OCI-LY7 (cell line): ENCODE results near the gene MIPEP. TPM values are rescaled to one million over a fixed set of nuclear protein-coding genes. Genes with fewer than 3 reads are reported as not detected.
A peak's percentile ranks its signal among the peaks of the same experiment; 100 is the strongest.

Experiments used
- BruUV-seq: library from RNA; stranded (reverse); fragments of 400-500 nt; replicated peaks from 2 replicates; lab custom pipeline; 2021; lab: Mats Ljungman, UMichigan
- CTCF ChIA-PET: fragments of 300-600 bp; sonication (Branson Sonifier 250); formaldehyde crosslinking; loops from one replicate; lab custom pipeline; 2022; ENCODE audit warnings: antibody characterized with exemption; ENCODE audit not compliant: unreplicated experiment; lab: Charles Lee
- POLR2A ChIA-PET: fragments of 300-600 bp; sonication (Branson Sonifier 250); formaldehyde crosslinking; loops from one replicate; lab custom pipeline; 2022; ENCODE audit warnings: antibody characterized with exemption; lab: Charles Lee
- DNase-seq: peaks from one replicate; pipeline ENCODE4 v3.0.0-alpha.2; 2015; ENCODE audit warnings: low spot score
- H2AFZ ChIP-seq: fragments of 200-600 bp; sonication (generic), shearing (Covaris generic); 2 replicates; pipeline ENCODE4 v1.6.1; 2014; ENCODE audit warnings: mild to moderate bottlenecking, antibody characterized with exemption, low read length, moderate library complexity
- H3K27ac ChIP-seq: fragments of 200-600 bp; sonication (generic); 2 replicates; pipeline ENCODE4 v1.5.1; 2014; ENCODE audit warnings: mixed run types, low read depth, mild to moderate bottlenecking, moderate library complexity, low read length, inconsistent platforms; ENCODE audit not compliant: poor library complexity, severe bottlenecking
- H3K36me3 ChIP-seq: fragments of 200-600 bp; sonication (generic); 2 replicates; pipeline ENCODE4 v1.6.1; 2014; ENCODE audit warnings: mild to moderate bottlenecking, antibody characterized with exemption, low read length, moderate library complexity, mixed read lengths; ENCODE audit not compliant: insufficient read depth
- H3K4me1 ChIP-seq: fragments of 200-600 bp; sonication (generic); 2 replicates; pipeline ENCODE4 v1.5.1; 2014; ENCODE audit warnings: mild to moderate bottlenecking, low read length; ENCODE audit not compliant: insufficient read depth, poor library complexity, severe bottlenecking
- H3K4me2 ChIP-seq: fragments of 200-600 bp; sonication (generic); 2 replicates; pipeline ENCODE4 v1.6.1; 2014; ENCODE audit warnings: mild to moderate bottlenecking, low read length
- H3K4me3 ChIP-seq: fragments of 200-600 bp; sonication (generic); 2 replicates; pipeline ENCODE4 v1.5.1; 2014; ENCODE audit warnings: mild to moderate bottlenecking, low read depth, low read length; ENCODE audit not compliant: poor library complexity, severe bottlenecking
- H3K79me2 ChIP-seq: fragments of 200-600 bp; sonication (generic); 2 replicates; pipeline ENCODE4 v1.6.1; 2016; ENCODE audit warnings: low read depth, mild to moderate bottlenecking, low read length, moderate library complexity, mixed read lengths; ENCODE audit not compliant: insufficient read depth
- H3K9me2 ChIP-seq: fragments of 200-600 bp; sonication (generic); 2 replicates; pipeline ENCODE4 v1.6.1; 2016; ENCODE audit warnings: mild to moderate bottlenecking, low read length, mixed read lengths; ENCODE audit not compliant: insufficient read depth
- H3K9me3 ChIP-seq: fragments of 200-600 bp; sonication (generic); 2 replicates; pipeline ENCODE4 v1.6.1; 2014; ENCODE audit warnings: mild to moderate bottlenecking, mixed run types, low read length, mixed read lengths
- H4K20me1 ChIP-seq: fragments of 200-600 bp; sonication (generic); 2 replicates; pipeline ENCODE4 v1.6.1; 2014; ENCODE audit warnings: mild to moderate bottlenecking, antibody characterized with exemption, low read length, moderate library complexity, mixed read lengths; ENCODE audit not compliant: insufficient read depth
- EZH2phosphoT487 ChIP-seq: fragments of 200-600 bp; sonication (generic); IDR thresholded peaks from 2 replicates; pipeline ENCODE4 v1.6.1; 2018; ENCODE audit warnings: low read depth, borderline replicate concordance, mild to moderate bottlenecking, mixed run types, antibody characterized with exemption, low read length, moderate library complexity, mixed read lengths
- intact Hi-C: fragments of 100-400 bp; cut with micrococcal nuclease; formaldehyde crosslinking; loops from one replicate; pipeline ENCODE4 v1.10.0; 2022; ENCODE audit not compliant: unreplicated experiment
- total RNA-seq, 2 experiments: library from RNA; depleted of rRNA in 1 of 2; stranded (reverse); fragments of >200 nt in 1 of 2; shearing (Covaris generic) in 1 of 2; gene quantifications; 2 replicates each; pipeline ENCODE4 v1.2.3, GENCODE V29; 2014 to 2022
- TF ChIP-seq, protein P1 (sequence below): fragments of 200-600 bp; sonication (generic); conservative IDR thresholded peaks from 2 replicates; pipeline ENCODE4 v1.5.1; 2014; ENCODE audit warnings: mild to moderate bottlenecking, antibody characterized with exemption, low read length, moderate library complexity, mixed read lengths

Gene MIPEP
- total RNA-seq, 2 experiments from 2014 or later, result 13.5 to 15.7 TPM

DNA sequence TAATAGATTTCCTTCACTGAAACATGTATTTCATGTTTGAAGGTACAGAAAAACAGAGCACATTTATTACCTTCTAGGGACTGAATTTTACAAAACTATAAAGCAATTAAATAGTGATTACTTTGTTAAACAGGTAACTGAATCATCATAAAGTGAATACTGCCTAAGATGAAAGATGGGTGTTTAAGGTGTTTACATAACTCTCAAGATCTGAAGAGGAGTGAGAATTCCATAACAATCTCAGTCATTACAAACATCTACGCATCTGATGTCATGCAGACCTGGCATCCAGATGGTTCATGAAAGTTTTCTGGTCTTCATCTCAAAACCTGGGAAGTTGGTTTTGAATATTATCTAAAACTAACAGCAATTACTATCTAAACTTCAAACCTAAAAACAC, 80.4 kb downstream of the MIPEP start:
- ChIA-PET POLR2A (interaction anchor here (0.7 to 1.0 kb wide), 2 partner anchors 37 to 128 kb away, joined by 3 to 6 read pairs; no protein-coding TSS in a partner anchor), CTCF (no interaction called here)
- no peaks in the 10 kb centered on the region for H3K9me3 ChIP-seq
- peaks cover 23% of the 10 kb centered on the region for H3K36me3 ChIP-seq
- intact Hi-C loops, result no loop called here
- H3K4me2 ChIP-seq, result no peak overlapping the region
- BruUV-seq, result no TSS peak
- DNase-seq, result no peak
- no peak overlapping the region for H2AFZ ChIP-seq
- no peaks in the 10 kb centered on the region for H3K79me2 ChIP-seq
- no peak overlapping the region for H3K27ac ChIP-seq
- no peaks in the 10 kb centered on the region for H3K9me2 ChIP-seq
- no peak for TF ChIP-seq EZH2phosphoT487
- TF ChIP-seq, protein P1, sequence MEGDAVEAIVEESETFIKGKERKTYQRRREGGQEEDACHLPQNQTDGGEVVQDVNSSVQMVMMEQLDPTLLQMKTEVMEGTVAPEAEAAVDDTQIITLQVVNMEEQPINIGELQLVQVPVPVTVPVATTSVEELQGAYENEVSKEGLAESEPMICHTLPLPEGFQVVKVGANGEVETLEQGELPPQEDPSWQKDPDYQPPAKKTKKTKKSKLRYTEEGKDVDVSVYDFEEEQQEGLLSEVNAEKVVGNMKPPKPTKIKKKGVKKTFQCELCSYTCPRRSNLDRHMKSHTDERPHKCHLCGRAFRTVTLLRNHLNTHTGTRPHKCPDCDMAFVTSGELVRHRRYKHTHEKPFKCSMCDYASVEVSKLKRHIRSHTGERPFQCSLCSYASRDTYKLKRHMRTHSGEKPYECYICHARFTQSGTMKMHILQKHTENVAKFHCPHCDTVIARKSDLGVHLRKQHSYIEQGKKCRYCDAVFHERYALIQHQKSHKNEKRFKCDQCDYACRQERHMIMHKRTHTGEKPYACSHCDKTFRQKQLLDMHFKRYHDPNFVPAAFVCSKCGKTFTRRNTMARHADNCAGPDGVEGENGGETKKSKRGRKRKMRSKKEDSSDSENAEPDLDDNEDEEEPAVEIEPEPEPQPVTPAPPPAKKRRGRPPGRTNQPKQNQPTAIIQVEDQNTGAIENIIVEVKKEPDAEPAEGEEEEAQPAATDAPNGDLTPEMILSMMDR, result no peak
- H4K20me1 ChIP-seq, result no peaks in the 10 kb centered on the region
- H3K4me3 ChIP-seq, result no peak overlapping the region
- peaks cover 56% of the 10 kb centered on the region for H3K4me1 ChIP-seq

- Histone ChIP-seq H3K36me3 (peaks cover 41% of the 10 kb centered on the region), H3K9me2 (no peaks in the 10 kb centered on the region), H3K4me2 (peak overlapping the region; percentile 77), H3K4me3 (peak overlapping the region; percentile 31), H4K20me1 (no peaks in the 10 kb centered on the region), H3K79me2 (no peaks in the 10 kb centered on the region), H3K27ac (peak overlapping the region; percentile 71), H2AFZ (no peak overlapping the region), H3K4me1 (peaks cover 51% of the 10 kb centered on the region), H3K9me3 (no peaks in the 10 kb centered on the region)
- intact Hi-C loops, result loop anchor here (1.0 kb wide), 2 partner anchors 30 to 38 kb away; no protein-coding TSS in a partner anchor
- peak; percentile 71 for DNase-seq
- POLR2A ChIA-PET, result interaction anchor here (0.7 to 1.4 kb wide), 6 partner anchors 8 to 49 kb away, joined by 3 to 6 read pairs (median 4); no protein-coding TSS in a partner anchor
- no TSS peak for BruUV-seq
- CTCF ChIA-PET, result no interaction called here
- TF ChIP-seq EZH2phosphoT487, result no peak
- TF ChIP-seq, protein P1, result no peak
Measured at GRCh38 chr13:23806874-23807526, 82.2 kb downstream of the MIPEP start.

DNA sequence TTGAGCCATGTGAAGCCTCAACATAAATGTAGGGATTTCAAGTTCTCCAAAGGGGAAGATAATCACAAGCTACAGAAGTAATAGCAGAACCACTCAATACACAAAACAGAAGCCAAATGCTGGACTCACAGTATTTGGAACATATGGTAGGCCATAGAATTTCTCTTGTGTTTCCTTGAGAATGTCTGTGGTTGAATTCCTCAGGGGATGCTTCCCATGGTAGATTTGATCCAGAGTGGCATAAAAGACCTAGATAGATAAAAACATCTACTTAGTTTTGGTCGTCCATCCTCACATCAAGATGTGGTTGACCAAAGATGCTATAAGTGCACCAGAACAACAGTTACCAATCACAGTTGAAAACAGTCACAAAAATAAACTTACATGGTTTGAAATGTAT, 83.4 kb downstream of the MIPEP start:
- DNase-seq, result no peak
- no peak overlapping the region for H2AFZ ChIP-seq
- H3K4me1 ChIP-seq, result peaks cover 39% of the 10 kb centered on the region
- H4K20me1 ChIP-seq, result no peaks in the 10 kb centered on the region
- H3K27ac ChIP-seq, result no peak overlapping the region
- peaks cover 46% of the 10 kb centered on the region for H3K36me3 ChIP-seq
- BruUV-seq, result no TSS peak
- ChIA-PET POLR2A (no interaction called here), CTCF (no interaction called here)
- H3K4me2 ChIP-seq, result no peak overlapping the region
- no peaks in the 10 kb centered on the region for H3K79me2 ChIP-seq
- TF ChIP-seq, protein P1, result no peak
- no peak for TF ChIP-seq EZH2phosphoT487
- no peaks in the 10 kb centered on the region for H3K9me3 ChIP-seq
- intact Hi-C loops, result no loop called here
- no peak overlapping the region for H3K4me3 ChIP-seq
- H3K9me2 ChIP-seq, result no peaks in the 10 kb centered on the region
